Keratinocyte (primary cell): ENCODE data around the gene C2orf78. TPM values are rescaled to one million over a fixed set of nuclear protein-coding genes. Genes with fewer than 3 reads are reported as not detected.

ENCODE experiments used
- DNase-seq: peaks from one replicate; pipeline ENCODE4 v3.0.0-alpha.2; 2011; ENCODE audit warnings: low read depth, missing footprints, low spot score
- FAIRE-seq: peaks from 2 replicates; lab custom pipeline; 2011; peaks lifted over from hg19 to GRCh38; lab: Jason Lieb, UNC
- H2AFZ ChIP-seq: 2 replicates; pipeline ENCODE4 v1.6.0; 2012; ENCODE audit warnings: low read length, control low read depth, inconsistent platforms; ENCODE audit not compliant: control insufficient read depth
- H3K27ac ChIP-seq: 2 replicates; pipeline ENCODE4 v1.5.1; 2011; ENCODE audit warnings: low read length; ENCODE audit not compliant: control insufficient read depth, insufficient read depth
- H3K27me3 ChIP-seq: 3 replicates; pipeline ENCODE4 v1.6.0; 2011; ENCODE audit warnings: low read length; ENCODE audit not compliant: control insufficient read depth, insufficient read depth; ENCODE audit errors: extremely low read depth
- H3K36me3 ChIP-seq, 2 experiments: 2 replicates in 1 of 2; 3 replicates in 1 of 2; pipeline ENCODE4 v1.5.1; 2011; ENCODE audit warnings: low read length in 2 of 2, mild to moderate bottlenecking in 1 of 2; ENCODE audit not compliant: control insufficient read depth in 2 of 2, insufficient read depth in 2 of 2; ENCODE audit errors: extremely low read depth in 1 of 2
- H3K4me1 ChIP-seq: 3 replicates; pipeline ENCODE4 v1.5.1; 2011; ENCODE audit warnings: low read length; ENCODE audit not compliant: control insufficient read depth, insufficient read depth; ENCODE audit errors: extremely low read depth
- H3K4me2 ChIP-seq: 3 replicates; pipeline ENCODE4 v1.6.0; 2011; ENCODE audit warnings: low read depth, low read length; ENCODE audit not compliant: control insufficient read depth, insufficient read depth; ENCODE audit errors: extremely low read depth
- H3K4me3 ChIP-seq, 3 experiments: fragments of 200-600 bp in 1 of 3; sonication (generic) in 1 of 3; 2 replicates in 2 of 3; 3 replicates in 1 of 3; pipeline ENCODE4 v1.5.1; 2011 to 2016; ENCODE audit warnings: low read length in 3 of 3, mild to moderate bottlenecking in 3 of 3, control low read depth in 2 of 3, inconsistent platforms in 1 of 3, low read depth in 1 of 3, mixed read lengths in 1 of 3, mixed run types in 1 of 3, moderate library complexity in 1 of 3; ENCODE audit not compliant: control insufficient read depth in 2 of 3, insufficient read depth in 2 of 3; ENCODE audit errors: extremely low read depth in 1 of 3
- H3K79me2 ChIP-seq: 2 replicates; pipeline ENCODE4 v1.6.0; 2012; ENCODE audit warnings: low read length; ENCODE audit not compliant: control insufficient read depth, insufficient read depth
- H3K9ac ChIP-seq: 3 replicates; pipeline ENCODE4 v1.6.0; 2011; ENCODE audit warnings: low read length; ENCODE audit not compliant: control insufficient read depth, insufficient read depth; ENCODE audit errors: extremely low read depth
- H3K9me1 ChIP-seq: 3 replicates; pipeline ENCODE4 v1.6.0; 2011; ENCODE audit warnings: low read length; ENCODE audit not compliant: control insufficient read depth, insufficient read depth; ENCODE audit errors: extremely low read depth
- H3K9me3 ChIP-seq: 2 replicates; pipeline ENCODE4 v1.5.1; 2012; ENCODE audit warnings: low read depth, low read length; ENCODE audit not compliant: control insufficient read depth
- H4K20me1 ChIP-seq: 3 replicates; pipeline ENCODE4 v1.6.0; 2011; ENCODE audit warnings: low read length; ENCODE audit not compliant: control insufficient read depth, insufficient read depth; ENCODE audit errors: extremely low read depth
- EZH2 ChIP-seq: IDR thresholded peaks from one replicate; pipeline ENCODE4 v1.6.1; 2012; ENCODE audit warnings: inconsistent platforms, mild to moderate bottlenecking, low read length, moderate library complexity
- dilution Hi-C: fragments of 300-500 bp; cut with MboI; formaldehyde crosslinking; loops from one replicate; pipeline ENCODE4 v1.7.0; 2020; ENCODE audit warnings: low sequenced_read_pairs; ENCODE audit not compliant: extremely low pct_ligation_motif_present
- polyA plus RNA-seq, 5 experiments: library from polyadenylated mRNA; depleted of rRNA in 3 of 5; stranded (reverse) in 3 of 5; stranded (forward) in 1 of 5; unstranded in 1 of 5; fragments of >200 nt; gene quantifications; 1 replicate in 1 of 5; 2 replicates in 3 of 5; 3 replicates in 1 of 5; pipeline versions ENCODE4 v1.2.1 to v1.2.3, GENCODE V29; 2011 to 2012; ENCODE audit warnings: missing spikeins in 2 of 5, low read depth in 1 of 5, low replicate concordance in 1 of 5
- TF ChIP-seq, protein P1 (sequence below), 3 experiments: IDR thresholded peaks in 1 of 3; conservative IDR thresholded peaks in 1 of 3; optimal IDR thresholded peaks in 1 of 3; 2 replicates in 2 of 3; 3 replicates in 1 of 3; pipeline versions ENCODE3 to v1.5.1; 2011; ENCODE audit warnings: low read length in 3 of 3, mild to moderate bottlenecking in 3 of 3, moderate library complexity in 2 of 3, control low read depth in 1 of 3, inconsistent platforms in 1 of 3; ENCODE audit not compliant: insufficient read depth in 2 of 3; ENCODE audit errors: extremely low read depth in 1 of 3

C2orf78 gene
- polyA plus RNA-seq, 1 donor (not counting 4 experiments of a cell fraction or from before 2014, with no cell fraction given): not detected

DNA sequence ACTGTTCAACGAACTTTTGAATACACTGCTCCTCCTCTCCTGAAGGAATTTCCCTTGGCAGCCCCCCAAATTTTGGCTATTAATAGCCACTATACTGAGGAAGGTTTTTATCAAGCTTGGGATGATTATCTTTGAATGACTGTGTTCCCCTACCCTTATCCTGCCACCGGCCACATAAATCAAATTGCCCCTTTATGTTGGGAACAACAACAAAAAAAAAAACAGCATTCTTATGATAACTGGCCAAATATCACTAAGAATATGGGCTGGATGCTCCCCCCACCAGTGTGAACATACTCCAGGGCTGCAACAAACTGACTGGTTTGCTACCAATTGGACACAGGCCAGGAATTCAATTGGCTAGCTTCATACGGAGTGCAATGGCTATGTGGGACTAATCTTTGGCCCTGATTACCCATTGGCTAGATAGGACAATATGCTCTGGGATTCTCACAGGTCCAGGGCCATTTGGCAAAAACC is 24.7 kb upstream of the C2orf78 start:
- Histone ChIP-seq H4K20me1 (no peaks in the 10 kb centered on the region), H3K79me2 (no peaks in the 10 kb centered on the region), H3K27ac (no peak overlapping the region), H3K4me2 (no peak overlapping the region), H3K9ac (no peak overlapping the region), H3K36me3 (peaks cover 29 to 36% of the 10 kb centered on the region in 2 experiments), H3K27me3 (no peaks in the 10 kb centered on the region), H3K9me1 (no peaks in the 10 kb centered on the region), H3K9me3 (no peaks in the 10 kb centered on the region), H2AFZ (no peak overlapping the region), H3K4me3 (no peak overlapping the region), H3K4me1 (no peaks in the 10 kb centered on the region)
- TF ChIP-seq, protein P1, sequence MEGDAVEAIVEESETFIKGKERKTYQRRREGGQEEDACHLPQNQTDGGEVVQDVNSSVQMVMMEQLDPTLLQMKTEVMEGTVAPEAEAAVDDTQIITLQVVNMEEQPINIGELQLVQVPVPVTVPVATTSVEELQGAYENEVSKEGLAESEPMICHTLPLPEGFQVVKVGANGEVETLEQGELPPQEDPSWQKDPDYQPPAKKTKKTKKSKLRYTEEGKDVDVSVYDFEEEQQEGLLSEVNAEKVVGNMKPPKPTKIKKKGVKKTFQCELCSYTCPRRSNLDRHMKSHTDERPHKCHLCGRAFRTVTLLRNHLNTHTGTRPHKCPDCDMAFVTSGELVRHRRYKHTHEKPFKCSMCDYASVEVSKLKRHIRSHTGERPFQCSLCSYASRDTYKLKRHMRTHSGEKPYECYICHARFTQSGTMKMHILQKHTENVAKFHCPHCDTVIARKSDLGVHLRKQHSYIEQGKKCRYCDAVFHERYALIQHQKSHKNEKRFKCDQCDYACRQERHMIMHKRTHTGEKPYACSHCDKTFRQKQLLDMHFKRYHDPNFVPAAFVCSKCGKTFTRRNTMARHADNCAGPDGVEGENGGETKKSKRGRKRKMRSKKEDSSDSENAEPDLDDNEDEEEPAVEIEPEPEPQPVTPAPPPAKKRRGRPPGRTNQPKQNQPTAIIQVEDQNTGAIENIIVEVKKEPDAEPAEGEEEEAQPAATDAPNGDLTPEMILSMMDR (optimal IDR thresholded peaks at IDR 0.05 in 1 of 3, IDR thresholded peaks at IDR 0.05 in 1 of 3, conservative IDR thresholded peaks at IDR 0.05 in 1 of 3; ENCODE audit: extremely low read depth in 1 of 3, insufficient read depth in 2 of 3, low read length in 3 of 3): no peak
- TF ChIP-seq EZH2: no peak
- DNase-seq: no peak
- no peak for FAIRE-seq
- dilution Hi-C loops: no loop called here

DNA sequence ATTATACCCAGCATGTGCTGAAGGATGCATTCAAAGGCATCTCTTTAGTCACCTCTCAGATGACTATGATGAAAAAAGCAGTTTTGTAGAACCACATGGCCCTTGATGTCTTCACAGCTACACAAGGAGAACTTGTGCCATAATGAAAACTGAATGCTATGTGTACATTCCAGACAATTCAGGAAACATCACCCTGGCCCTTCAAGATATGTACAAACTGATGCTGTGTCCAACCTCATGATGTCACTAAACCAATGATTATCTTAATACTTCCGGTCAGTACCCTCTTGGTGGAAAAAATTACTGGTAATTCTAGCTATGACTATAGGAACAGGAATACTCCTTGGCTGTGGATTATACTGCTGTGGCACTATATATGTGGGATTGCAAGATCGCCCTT is 24.1 kb upstream of the C2orf78 start:
- dilution Hi-C loops: no loop called here
- FAIRE-seq: no peak
- H2AFZ ChIP-seq: no peak overlapping the region

More for the DNA sequence above, 24.1 kb upstream of the C2orf78 start:
- H3K4me2 ChIP-seq: no peak overlapping the region
- no peaks in the 10 kb centered on the region for H3K9me3 ChIP-seq
- H3K4me3 ChIP-seq: no peak overlapping the region
- no peak overlapping the region for H3K27ac ChIP-seq
- no peak for DNase-seq
- no peaks in the 10 kb centered on the region for H4K20me1 ChIP-seq
- H3K9ac ChIP-seq: no peak overlapping the region
- no peaks in the 10 kb centered on the region for H3K27me3 ChIP-seq
- peaks cover 31 to 36% of the 10 kb centered on the region in 2 experiments for H3K36me3 ChIP-seq
- H3K9me1 ChIP-seq: no peaks in the 10 kb centered on the region
- no peak for TF ChIP-seq EZH2
- TF ChIP-seq, protein P1 (optimal IDR thresholded peaks at IDR 0.05 in 1 of 3, IDR thresholded peaks at IDR 0.05 in 1 of 3, conservative IDR thresholded peaks at IDR 0.05 in 1 of 3; ENCODE audit: extremely low read depth in 1 of 3, insufficient read depth in 2 of 3, low read length in 3 of 3): no peak
- no peaks in the 10 kb centered on the region for H3K79me2 ChIP-seq
- H3K4me1 ChIP-seq: no peaks in the 10 kb centered on the region
